GM21390 (cell line): ENCODE measurements around the gene CHST11.
A peak's percentile ranks its signal among the peaks of the same experiment; 100 is the strongest.

Experiments
- ATAC-seq: cut with Tn5 transposase; IDR thresholded peaks from one replicate; pipeline ENCODE4 v1.9.1; 2021; ENCODE audit not compliant: unreplicated experiment

The CHST11 gene

DNA sequence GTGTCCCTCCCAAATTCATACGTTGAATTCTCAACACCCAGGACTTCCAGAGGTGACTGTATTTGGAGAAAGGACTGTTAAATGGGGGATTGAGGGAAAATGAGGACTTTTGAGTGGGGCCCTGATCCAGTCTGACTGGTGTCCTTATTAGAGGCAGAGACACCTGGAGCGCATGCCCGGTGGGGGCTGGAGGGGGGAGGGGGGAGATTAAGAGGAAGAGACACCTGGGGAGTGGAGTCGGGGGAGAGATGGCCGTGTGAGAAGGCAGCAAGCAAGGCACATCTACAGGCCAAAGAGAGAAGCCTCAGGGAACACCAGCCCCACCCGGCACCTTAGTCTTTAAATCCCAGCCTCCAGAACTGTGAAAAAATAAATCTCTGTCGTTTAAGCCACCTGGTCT is 291.6 kb downstream of the CHST11 start:
- no peak for ATAC-seq

DNA sequence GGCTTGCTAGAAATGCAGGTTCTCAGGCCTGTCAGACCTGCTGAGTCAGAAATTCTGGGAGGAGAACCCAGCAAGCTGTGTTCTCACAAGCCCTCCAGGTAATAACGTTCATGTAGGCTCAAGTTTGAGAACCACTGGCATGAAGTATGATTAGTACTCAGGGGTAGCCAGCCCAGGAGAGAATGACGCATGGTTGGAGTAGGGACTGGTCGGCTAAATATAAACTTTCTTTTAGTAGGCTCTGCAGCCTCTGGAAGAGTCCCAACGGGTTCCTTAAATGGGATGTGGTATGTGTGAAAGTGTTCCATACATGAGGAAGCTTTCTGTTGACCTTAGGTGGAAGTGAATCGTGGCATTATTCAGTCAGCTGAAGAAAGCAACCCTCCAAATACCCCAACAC is 292.0 kb downstream of the CHST11 start:
- no peak for ATAC-seq

DNA sequence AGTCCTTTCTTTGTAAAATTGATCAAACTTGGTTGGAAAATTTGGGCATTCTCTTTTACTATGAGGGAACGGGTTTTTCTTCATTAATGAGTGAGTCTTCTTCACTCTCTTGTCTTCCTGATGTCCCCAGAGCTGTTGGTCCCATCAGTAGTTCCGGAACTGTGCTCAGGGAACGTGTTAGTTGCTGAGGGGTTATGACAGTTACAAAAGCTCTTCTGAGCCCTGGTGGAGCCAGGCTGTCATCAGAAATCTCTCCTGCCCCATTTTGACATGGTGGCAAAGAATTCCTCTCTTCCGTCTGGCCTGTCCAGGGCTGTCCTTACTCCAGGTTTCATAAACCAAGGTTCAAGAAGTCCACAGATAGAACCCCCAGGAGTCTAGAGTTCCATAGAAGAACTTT is 292.8 kb downstream of the CHST11 start:
- no peak for ATAC-seq

DNA sequence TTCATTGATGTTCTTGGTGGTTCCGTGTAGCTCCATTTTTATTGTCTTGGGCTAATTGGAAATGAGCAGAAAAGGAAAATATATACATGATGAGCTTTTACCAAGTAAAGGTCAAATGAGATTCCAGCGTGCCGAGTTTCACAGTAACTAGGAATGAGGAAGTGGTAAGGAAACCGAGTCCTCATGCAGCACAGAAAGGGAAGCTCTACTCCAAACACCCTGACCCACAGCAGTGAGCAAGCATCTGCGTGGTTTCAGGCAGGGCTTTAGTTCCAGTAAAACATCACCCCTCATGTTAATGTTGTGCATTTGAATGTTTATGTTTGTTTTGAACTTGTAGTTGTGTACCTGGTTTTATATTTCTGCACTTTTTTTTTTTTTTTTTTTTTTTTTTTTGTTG is 293.3 kb downstream of the CHST11 start:
- no peak for ATAC-seq

DNA sequence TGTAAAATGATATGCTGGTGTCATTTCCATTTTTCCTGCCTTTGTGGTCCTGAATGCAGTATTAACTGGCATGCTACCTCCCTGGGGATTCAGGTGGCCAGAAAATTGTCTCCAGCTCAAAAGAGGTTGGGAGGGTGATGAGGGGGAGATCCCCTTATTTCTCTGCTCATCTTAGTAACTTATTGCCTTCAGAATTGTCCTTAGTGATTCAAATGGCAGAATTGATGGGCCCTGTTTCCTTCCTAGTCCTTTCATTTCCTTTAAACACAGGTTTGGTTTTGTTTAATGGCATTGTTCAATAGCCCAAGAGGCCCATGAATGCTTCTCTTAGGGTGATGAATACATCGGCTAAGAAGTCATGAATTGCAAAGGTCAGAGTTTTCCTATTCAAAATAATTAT is 294.4 kb downstream of the CHST11 start:
- peak; percentile 19 for ATAC-seq

DNA sequence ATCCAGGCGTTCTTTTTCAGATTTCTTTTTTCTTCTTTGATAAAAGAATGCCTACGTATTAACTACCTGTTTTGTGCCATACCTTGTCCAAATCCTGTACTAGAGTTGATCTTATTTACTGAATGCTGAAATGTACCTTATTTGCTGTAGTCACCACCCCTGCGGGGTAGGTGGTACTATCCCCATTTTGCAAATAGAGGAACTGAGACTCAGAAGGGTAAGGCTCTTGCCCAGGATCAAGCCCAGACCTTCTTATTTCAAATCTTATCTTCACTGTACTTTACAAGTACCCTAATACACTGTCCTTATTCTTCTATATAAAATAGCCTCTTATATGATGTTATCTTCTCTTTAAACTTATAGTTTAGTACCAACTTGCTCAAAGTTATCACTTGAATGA is 294.8 kb downstream of the CHST11 start:
- ATAC-seq: peak; percentile 74

DNA sequence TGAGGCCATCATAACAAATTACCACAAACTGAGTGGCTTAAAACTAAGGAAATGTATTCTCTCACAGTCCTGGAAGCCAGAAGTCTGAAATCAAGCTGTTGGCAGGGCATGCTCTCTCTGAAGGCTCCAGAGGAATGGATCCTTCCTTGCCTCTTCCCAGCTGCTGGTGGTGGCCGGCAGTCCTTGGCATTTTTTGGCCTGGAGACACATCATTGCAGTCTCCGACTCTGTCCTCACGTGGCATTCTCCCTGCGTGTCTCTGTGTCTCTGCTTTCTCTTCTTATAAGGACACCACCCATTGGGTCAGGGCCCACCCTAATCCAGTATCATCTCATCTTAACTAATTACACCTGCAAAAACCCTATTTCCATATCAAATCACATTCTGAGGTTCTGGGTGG is 295.3 kb downstream of the CHST11 start:
- ATAC-seq: no peak

DNA sequence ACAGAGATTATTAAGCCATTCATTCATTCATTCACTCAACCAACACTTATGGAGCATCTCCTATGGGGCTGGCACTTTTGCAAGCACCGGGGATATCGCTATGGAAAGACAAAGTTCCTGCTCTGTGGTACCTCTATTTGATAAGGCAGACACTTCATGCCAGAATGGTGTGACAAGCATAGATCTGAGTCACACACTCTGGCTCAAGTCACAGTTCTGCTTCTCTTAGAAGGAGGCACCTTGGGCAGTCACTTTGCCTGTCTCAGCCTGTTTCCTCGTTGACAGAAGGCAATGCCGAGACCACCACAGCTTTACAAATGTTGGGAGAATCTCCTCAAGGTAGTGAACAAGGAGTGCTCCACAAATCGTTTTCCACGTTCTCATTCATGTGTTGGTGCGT is 296.1 kb downstream of the CHST11 start:
- ATAC-seq: no peak

DNA sequence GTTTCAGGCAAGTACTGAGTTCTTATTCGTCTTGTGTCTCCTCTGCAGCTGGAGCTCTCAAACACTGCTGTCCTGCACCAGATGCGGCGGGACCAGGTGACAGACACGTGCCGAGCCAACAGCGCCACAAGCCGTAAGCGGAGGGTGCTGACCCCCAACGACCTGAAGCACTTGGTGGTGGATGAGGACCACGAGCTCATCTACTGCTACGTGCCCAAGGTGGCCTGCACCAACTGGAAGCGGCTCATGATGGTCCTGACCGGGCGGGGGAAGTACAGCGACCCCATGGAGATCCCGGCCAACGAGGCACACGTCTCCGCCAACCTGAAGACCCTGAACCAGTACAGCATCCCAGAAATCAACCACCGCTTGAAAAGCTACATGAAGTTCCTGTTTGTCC is 300.2 kb downstream of the CHST11 start:
- ATAC-seq: no peak

DNA sequence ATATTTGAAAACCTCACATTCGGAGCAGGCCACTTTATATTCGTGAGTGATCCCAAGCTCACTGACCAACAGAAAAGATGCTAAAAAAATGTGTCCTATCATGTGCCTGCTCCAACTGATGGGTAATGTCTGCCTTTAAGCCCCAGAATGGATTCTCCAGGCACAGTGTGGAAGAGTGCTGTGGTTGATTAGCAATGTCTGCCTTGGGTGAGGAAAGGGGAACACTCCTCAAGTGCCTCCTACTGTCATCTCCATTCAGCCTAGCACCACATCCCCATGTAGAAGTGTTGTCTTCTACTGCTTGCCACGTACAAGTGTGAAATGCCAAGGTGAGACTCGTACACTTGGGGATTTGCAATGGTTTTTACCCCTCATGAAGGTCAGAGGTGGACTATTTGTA is 302.0 kb downstream of the CHST11 start:
- no peak for ATAC-seq

DNA sequence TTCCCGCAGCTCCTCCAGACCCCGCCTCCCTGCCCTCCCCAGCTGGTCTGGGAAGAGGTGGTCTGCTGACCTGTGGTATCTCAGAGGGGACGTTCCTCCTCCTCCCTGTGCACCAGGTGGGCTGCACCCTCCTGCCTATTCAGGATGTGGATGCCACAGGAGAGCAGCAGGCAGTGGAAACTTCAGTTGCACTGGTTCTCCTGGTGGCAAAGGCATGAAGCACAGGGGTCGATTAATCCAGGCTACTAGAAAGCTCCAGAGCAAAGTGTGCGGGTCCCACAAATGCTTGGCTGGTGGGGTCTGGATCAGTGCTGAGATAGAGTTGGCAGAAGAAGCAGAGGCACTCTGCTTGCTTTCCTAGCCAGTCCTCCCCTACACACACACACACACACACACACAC is 304.3 kb downstream of the CHST11 start:
- ATAC-seq: no peak

DNA sequence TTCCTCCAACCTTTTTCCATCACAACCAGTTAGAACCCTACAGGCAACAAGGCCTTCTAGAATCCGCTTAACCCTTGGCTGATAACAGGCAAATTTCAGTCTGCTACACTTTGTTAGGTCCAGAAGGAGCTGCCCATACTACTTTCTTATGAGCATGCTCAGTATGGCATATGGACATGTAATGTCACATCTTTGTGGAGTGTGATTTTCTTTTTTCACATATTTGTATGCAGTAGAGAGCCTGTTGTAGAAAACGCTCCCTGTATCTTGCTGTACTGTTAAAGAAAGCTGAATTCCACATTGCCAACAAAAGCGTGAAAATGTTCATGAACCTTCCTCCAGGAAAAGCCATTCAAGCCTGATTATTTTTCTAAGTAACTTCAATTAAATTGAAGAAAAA is 304.9 kb downstream of the CHST11 start:
- ATAC-seq: no peak

DNA sequence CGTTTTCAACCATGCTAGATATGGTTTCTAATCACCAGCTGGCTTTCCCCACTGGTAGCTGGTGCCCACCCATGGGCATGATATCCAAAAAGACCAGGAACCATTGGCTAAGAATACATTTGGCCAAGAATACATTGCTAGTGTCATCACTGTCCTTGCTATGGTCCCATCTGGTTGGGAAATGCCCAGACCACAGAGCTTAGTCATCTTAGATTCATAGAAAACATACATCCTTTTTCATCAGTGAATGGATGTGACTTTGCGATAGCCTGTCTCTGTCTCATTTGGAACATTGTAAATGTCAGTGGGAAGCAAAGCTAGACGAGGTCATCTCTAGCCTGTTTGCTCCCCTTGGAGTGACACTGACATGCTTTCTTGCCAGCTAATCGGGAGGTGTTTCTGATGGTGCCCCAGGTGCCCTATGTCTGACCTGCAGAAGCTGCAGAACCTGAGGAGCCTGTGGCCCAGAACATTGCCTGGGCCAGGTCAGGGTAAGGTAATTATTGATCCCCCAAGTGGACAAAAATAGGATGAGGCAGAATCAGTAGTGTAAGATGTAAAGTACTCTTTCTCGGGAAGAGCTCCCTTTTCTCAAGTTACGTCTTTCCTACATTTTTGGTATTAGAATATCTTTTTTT is 306.5 kb downstream of the CHST11 start:
- no peak for ATAC-seq

DNA sequence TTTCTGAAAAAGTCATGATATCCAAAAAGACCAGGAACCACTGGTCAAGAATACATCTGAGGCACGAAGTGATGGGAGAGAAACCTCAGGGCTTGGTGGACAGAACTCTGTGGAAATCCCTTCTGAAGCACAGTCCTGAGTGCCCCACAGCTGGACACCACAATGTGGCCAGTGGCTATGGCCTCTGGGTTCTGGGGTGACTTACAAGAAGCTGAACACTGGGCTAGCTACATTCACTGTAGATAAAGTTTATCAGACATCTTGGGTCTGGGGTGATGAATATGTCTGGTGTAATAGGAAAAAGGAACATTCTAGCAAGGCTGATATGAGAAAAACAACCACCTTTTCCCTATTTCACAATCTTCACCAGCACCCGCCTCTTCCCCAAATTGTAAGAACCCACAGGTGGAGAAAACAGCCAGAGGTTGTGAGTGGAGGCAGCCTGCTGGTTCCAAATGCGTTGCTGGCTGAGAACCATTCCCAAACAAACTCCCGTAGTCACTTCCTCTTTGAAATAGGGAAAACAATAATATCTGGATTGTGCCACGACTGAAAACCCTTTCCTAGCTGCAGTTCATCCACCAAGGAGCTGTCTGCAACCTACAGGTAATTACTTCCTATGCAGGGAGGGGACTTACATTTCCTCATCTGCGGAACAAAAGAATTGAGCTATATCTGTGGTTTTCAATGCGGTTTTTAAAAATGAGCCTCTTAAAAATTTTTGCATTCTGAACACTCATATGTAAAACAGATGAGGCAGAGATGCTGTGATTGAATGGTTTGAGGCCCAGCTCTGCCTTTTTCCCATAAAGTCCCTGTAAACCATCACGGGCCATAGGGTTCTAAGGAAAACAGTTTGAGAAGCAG is 307.7 kb downstream of the CHST11 start:
- no peak for ATAC-seq

DNA sequence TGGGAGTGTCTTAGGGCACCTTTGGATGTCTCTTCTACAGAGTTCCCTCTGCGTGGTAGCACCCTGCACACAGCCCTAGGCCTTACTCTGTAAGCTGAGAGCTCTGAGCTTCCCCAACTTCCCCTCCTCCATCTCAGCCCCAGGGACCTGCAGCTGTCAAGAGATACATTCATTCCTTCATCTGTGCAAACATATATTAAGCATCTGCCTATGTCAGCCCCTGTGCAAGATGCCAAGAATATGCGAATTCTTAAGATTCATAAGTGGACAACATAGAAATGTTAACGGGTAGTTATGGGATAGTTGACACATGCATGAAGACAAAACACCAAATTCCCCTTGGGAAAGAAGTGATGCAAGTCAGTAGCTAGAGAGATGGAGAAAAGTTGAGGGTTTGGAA is 310.5 kb downstream of the CHST11 start:
- no peak for ATAC-seq

DNA sequence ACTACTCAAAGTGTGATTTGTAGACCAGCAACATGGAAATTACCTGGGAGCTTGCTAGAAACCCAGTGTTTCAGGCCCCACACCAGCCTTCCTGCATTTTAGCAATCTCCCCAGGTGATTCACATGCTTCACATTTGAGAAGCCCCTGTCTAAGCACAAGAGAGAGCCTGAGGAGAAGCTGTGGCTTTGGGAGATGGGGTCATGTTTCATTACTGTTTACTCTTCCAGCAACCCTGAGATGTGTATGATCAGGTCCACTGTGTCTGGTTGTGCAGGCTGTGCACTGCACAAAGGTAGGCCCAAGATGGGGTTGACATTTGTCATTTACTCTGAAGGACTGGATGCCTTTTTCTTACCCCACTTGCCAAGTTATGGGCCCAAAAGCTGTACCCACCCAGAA is 311.3 kb downstream of the CHST11 start:
- no peak for ATAC-seq

DNA sequence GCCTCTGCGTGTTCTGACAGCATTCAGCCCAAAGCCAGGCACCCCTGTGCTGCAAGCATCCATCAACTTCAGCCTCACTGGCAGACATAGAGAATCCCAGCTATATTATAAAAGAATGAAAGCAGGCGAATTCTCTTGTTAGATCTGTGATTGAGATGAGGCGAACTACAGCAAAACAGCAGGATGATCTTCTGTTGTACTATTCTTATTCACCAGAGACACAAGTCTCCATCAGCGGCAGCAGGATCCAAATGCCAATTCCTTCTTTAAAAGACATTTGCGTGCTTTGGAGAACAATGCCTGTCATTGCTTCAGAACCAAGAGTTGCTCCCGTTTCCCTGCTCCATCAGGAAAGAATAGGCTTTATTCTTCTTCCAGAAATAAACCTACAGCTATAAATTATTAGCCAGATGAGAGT is 312.4 kb downstream of the CHST11 start:
- no peak for ATAC-seq

DNA sequence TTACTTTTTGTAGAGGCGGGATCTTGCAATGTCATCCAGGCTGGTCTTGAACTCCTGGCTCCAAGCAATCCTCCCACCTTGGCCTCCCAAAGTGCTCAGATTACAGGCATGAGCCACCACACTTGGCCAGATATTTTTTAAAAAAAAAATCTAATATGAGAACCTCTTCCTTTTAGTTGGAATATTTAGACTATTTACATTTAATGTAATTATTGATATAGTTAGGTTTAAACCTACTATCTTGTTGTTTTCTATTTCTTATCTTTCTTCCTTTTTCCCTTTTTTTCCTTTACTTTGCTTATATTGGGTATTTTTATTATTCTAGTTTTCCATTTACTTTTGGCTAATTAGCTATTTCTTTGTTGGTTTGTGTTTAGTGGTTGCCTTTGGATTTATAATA is 315.6 kb downstream of the CHST11 start:
- no peak for ATAC-seq

DNA sequence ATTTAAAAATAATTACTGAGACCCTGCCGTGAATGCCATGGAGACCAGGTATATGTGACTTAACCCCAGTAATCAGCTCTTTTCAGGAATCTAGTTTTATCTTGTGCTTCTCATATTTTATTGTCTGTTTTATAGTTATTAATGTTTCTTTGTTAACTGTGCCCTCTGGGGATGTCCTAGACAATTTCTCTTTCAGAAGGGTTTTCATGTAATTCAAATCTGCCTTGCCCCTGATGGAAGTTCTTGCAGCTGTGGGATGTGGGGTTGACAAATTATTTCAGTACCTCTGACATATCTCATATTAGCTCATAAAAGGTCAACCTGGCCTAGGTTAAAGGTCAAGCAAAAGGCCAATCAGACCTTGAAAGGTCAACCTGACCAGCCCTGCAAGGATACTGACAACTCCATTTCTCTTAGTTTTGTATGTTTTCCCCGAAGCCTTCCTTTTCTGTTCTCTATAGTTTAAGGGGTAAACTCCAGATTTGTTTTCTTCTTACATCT is 319.0 kb downstream of the CHST11 start:
- no peak for ATAC-seq

DNA sequence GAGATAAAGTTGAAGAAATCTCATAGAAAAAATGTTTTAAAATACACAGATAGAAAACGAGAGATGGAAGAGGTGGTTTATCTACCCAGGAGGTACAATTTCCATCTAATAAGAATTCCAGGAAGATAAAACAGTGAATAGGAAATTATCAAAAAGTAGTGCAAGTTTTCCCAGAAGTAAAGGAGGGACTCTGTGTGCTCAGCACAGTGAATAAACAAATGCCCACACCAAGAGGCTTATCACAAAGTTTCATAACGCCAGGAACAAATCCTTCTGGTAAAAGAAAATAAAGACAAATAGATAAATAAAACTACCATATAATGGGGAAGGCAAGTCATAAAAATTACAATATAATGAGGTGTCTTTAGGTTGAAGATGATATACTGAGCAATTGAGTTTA is 322.4 kb downstream of the CHST11 start:
- no peak for ATAC-seq

DNA sequence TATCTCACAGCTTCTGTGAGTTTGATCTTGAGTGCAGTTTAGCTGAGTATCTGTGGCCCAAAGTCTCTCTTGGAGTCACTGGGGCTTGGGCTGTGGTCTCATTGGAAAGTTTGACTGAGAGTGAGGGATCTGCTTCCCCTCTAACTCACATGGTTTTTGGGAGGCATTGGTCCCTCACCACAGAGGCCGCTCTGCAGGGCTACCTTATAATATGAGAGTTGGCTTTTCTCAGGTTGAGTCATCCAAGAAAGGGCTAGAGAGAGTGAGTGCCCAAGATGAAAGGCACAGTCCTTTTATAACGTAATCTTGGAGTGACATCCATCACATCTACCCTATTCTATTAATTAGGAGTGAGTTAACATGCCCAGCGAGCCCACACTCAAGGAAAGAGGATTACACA is 325.5 kb downstream of the CHST11 start:
- no peak for ATAC-seq

DNA sequence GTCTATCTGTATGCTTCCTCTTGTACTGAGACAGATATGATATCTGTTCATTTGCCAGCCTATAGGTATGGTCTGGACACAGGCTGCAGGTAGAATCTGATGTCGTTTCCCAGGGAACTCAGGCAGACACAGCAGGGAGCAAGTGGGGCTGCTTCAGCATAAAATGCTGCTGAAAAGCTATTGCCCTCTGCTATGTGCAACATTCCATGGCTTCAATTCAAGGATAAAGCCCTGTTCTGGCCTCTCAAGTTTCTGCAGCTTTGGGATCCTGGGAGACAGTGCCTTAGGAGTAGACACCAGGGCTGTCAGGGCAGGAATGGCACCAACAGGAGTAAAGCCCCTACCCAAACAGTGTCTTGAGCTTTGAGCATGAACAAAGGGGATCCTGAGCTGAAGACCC is 327.8 kb downstream of the CHST11 start:
- ATAC-seq: no peak

DNA sequence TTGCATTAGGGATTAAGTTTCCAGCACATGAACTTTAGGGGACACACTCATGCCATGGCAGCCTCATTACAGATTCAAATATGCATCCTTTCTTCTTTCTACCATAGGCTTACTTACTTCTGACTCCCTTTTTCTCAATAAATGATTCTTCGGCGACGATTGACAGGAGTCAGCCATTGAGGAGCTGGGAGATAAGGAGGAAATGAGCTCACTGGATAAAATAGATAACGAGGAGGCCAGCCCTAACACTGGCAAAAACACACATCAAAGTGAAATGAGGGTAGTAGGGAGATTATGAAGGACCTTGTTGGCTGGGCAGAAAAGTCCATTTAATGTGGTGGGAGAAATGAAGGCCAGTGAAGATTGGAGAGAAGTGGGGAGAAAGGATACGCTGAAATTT is 329.1 kb downstream of the CHST11 start:
- no peak for ATAC-seq
